Upper lobe of left lung (tissue), 6 donors: Measurements from ENCODE around the gene PSMB2. TPM values are rescaled to one million over a fixed set of nuclear protein-coding genes. Genes with fewer than 3 reads are reported as not detected.

Source experiments
- ATAC-seq, 2 donors: fragments of 200-7000 bp; cut with Tn5 transposase; one replicate each; pipeline ENCODE4 v1.9.1; 2022; ENCODE audit warnings: mild to moderate bottlenecking in 2 of 2, moderate library complexity in 2 of 2; ENCODE audit not compliant: low FRiP score in 2 of 2
- DNase-seq, 2 donors: peaks; one replicate each; pipeline ENCODE4 v3.0.0-alpha.2; 2019 to 2020
- H3K27ac ChIP-seq, 4 donors: fragments of 200-600 bp; sonication (generic); one replicate each; pipeline ENCODE4 v1.5.1; 2016 to 2019
- H3K27me3 ChIP-seq, 4 donors: fragments of 200-600 bp; sonication (generic); one replicate each; pipeline ENCODE4 v1.5.1; 2017 to 2019
- H3K36me3 ChIP-seq, 4 donors: fragments of 200-600 bp; sonication (generic); one replicate each; pipeline ENCODE4 v1.5.1; 2016 to 2019
- H3K4me1 ChIP-seq, 4 donors: fragments of 200-600 bp; sonication (generic); one replicate each; pipeline ENCODE4 v1.5.1; 2018 to 2019
- H3K4me3 ChIP-seq, 4 donors: fragments of 200-600 bp; sonication (generic); one replicate each; pipeline ENCODE4 v1.5.1; 2017 to 2019; ENCODE audit warnings: mild to moderate bottlenecking in 2 of 4, moderate library complexity in 1 of 4
- H3K9me3 ChIP-seq, 4 donors: fragments of 200-600 bp; sonication (generic); one replicate each; pipeline ENCODE4 v1.5.1; 2018 to 2019
- CTCF ChIP-seq, 6 experiments: fragments of 450-650 bp in 4 of 6; fragments of 200-600 bp in 2 of 6; sonication (generic) in 2 of 6; IDR thresholded peaks; one replicate each; pipeline ENCODE4 v1.5.1; 2016 to 2019; ENCODE audit warnings: antibody characterized with exemption in 6 of 6
- EP300 ChIP-seq, 4 donors: sonication (generic); formaldehyde crosslinking; IDR thresholded peaks; one replicate each; pipeline ENCODE4 v1.5.1; 2017; ENCODE audit warnings: antibody characterized with exemption in 4 of 4, control low read depth in 2 of 4
- POLR2A ChIP-seq, 4 donors: fragments of 450-650 bp; IDR thresholded peaks; one replicate each; pipeline ENCODE4 v1.5.1; 2016 to 2017; ENCODE audit warnings: antibody characterized with exemption in 4 of 4, mild to moderate bottlenecking in 2 of 4
- POLR2AphosphoS5 ChIP-seq, 2 donors: sonication (generic); formaldehyde crosslinking; IDR thresholded peaks; one replicate each; pipeline ENCODE4 v1.5.1; 2017; ENCODE audit warnings: antibody characterized with exemption in 2 of 2
- WGBS, 2 donors: methylation state at CpG; one replicate each; pipeline ENCODE4 v1.1.5; 2017 to 2018; 5-methylcytosine and 5-hydroxymethylcytosine counted together
- total RNA-seq, 6 donors: library from RNA; depleted of rRNA in 4 of 6; stranded (reverse); fragments of >200 nt in 4 of 6; gene quantifications; one replicate each; pipeline versions ENCODE4 v1.1.0 to v1.2.1, GENCODE V29; 2016 to 2021
- donor health status: DM: no; HTN: no; CAD: no; lungs with moderate emphysema.
- donor health status: DM: no; HTN: yes; CAD: no; lungs with severe emphysema.

PSMB2 gene
- total RNA-seq, 6 donors from 2014 or later = 17.8 to 45.6 (median 38.7) TPM

- Histone ChIP-seq H3K4me3 (no peak overlapping the region), H3K9me3 (no peaks in the 10 kb centered on the region), H3K27ac (no peak overlapping the region), H3K27me3 (no peaks in the 10 kb centered on the region), H3K4me1 (no peaks in the 10 kb centered on the region), H3K36me3 (peaks cover 3 to 79% (median 63%) of the 10 kb centered on the region in 4 donors)
- DNase-seq = no peak
- ATAC-seq = no peak
- WGBS, 2 donors = 85 to 87% methylated on average over 4 of the region's 4 CpGs
- no peak for TF ChIP-seq CTCF (IDR thresholded peaks at IDR 0.05)
- TF ChIP-seq POLR2AphosphoS5 (IDR thresholded peaks at IDR 0.05) = no peak
- TF ChIP-seq POLR2A (IDR thresholded peaks at IDR 0.05) = no peak
- no peak for TF ChIP-seq EP300 (IDR thresholded peaks at IDR 0.05)
These were observed 35.5 kb downstream of the PSMB2 start for GRCh38 chr1:35605867-35606182.

GRCh38 chr1:35605071-35605866 is 36.1 kb downstream of the PSMB2 start:
- no peaks in the 10 kb centered on the region for H3K27me3 ChIP-seq
- H3K9me3 ChIP-seq = no peaks in the 10 kb centered on the region
- no peak overlapping the region for H3K4me3 ChIP-seq
- TF ChIP-seq POLR2A (IDR thresholded peaks at IDR 0.05) (no peak), CTCF (IDR thresholded peaks at IDR 0.05) (no peak), EP300 (IDR thresholded peaks at IDR 0.05) (no peak), POLR2AphosphoS5 (IDR thresholded peaks at IDR 0.05) (no peak)
- H3K36me3 ChIP-seq = peaks cover 3 to 83% (median 63%) of the 10 kb centered on the region in 4 donors
- WGBS, 2 donors = 89 to 94% methylated on average over 6 of the region's 6 CpGs
- H3K27ac ChIP-seq = no peak overlapping the region
- DNase-seq (no peak), ATAC-seq (no peak)
- no peaks in the 10 kb centered on the region for H3K4me1 ChIP-seq

- ATAC-seq (no peak), DNase-seq (no peak)
- H3K36me3 ChIP-seq = peaks cover 3 to 83% (median 61%) of the 10 kb centered on the region in 4 donors
These were observed 37.4 kb downstream of the PSMB2 start for GRCh38 chr1:35603941-35604340.

GRCh38 chr1:35603468-35603867 is 37.9 kb downstream of the PSMB2 start:
- DNase-seq (no peak), ATAC-seq (no peak)
- TF ChIP-seq EP300 (IDR thresholded peaks at IDR 0.05) (no peak), CTCF (IDR thresholded peaks at IDR 0.05) (no peak), POLR2A (IDR thresholded peaks at IDR 0.05) (no peak), POLR2AphosphoS5 (IDR thresholded peaks at IDR 0.05) (no peak)
- H3K9me3 ChIP-seq = no peaks in the 10 kb centered on the region
- no peak overlapping the region for H3K27ac ChIP-seq
- no peak overlapping the region for H3K4me3 ChIP-seq
- no peaks in the 10 kb centered on the region for H3K4me1 ChIP-seq
- WGBS, 2 donors = 83 to 85% methylated on average over 3 of the region's 3 CpGs
- no peaks in the 10 kb centered on the region for H3K27me3 ChIP-seq
- H3K36me3 ChIP-seq = peaks cover 2 to 78% (median 57%) of the 10 kb centered on the region in 4 donors

More at GRCh38 chr1:35603941-35604340, 37.4 kb downstream of the PSMB2 start:
- Histone ChIP-seq H3K27ac (no peak overlapping the region), H3K4me3 (no peak overlapping the region), H3K27me3 (no peaks in the 10 kb centered on the region), H3K4me1 (no peaks in the 10 kb centered on the region), H3K9me3 (no peaks in the 10 kb centered on the region)
- TF ChIP-seq CTCF (IDR thresholded peaks at IDR 0.05) (no peak), POLR2A (IDR thresholded peaks at IDR 0.05) (no peak), POLR2AphosphoS5 (IDR thresholded peaks at IDR 0.05) (no peak), EP300 (IDR thresholded peaks at IDR 0.05) (no peak)
- 86 to 87% methylated on average over 4 of the region's 4 CpGs for whole genome bisulfite sequencing, 2 donors

- H3K27ac ChIP-seq = no peak overlapping the region
- H3K4me1 ChIP-seq = no peaks in the 10 kb centered on the region
- WGBS, 2 donors = 96 to 98% methylated on average over 3 of the region's 3 CpGs
- DNase-seq (no peak), ATAC-seq (no peak)
- no peak overlapping the region for H3K4me3 ChIP-seq
- H3K9me3 ChIP-seq = no peaks in the 10 kb centered on the region
- no peaks in the 10 kb centered on the region for H3K27me3 ChIP-seq
- TF ChIP-seq EP300 (IDR thresholded peaks at IDR 0.05) (no peak), POLR2AphosphoS5 (IDR thresholded peaks at IDR 0.05) (no peak), CTCF (IDR thresholded peaks at IDR 0.05) (no peak), POLR2A (IDR thresholded peaks at IDR 0.05) (no peak)
- H3K36me3 ChIP-seq = peaks cover 0 to 61% (median 42%) of the 10 kb centered on the region in 4 donors
These were observed 40.7 kb downstream of the PSMB2 start for GRCh38 chr1:35600593-35600992.
